Stimulated activated CD8-positive, alpha-beta memory T cell treated with anti-CD3 and anti-CD28 coated beads, Interleukin-4, amount 100 ng/mL, for 1 hour (primary cell): Measurements from ENCODE around the gene FLT3.
"Not testable (repeated sequence)": the region's sequence is repeated elsewhere in the genome, so short reads cannot be mapped to it uniquely, and the experiment has no call there.

Experiments used
- DNase-seq, 2 donors: peaks; one replicate each; pipeline ENCODE4 v3.0.0-alpha.2; 2020; ENCODE audit warnings: low read depth in 2 of 2, low spot score in 1 of 2

FLT3 gene

GRCh38 chr13:27973961-27974662 is 126.3 kb downstream of the FLT3 start:
- DNase-seq = no peak

GRCh38 chr13:27973291-27973690 is 127.1 kb downstream of the FLT3 start:
- DNase-seq = no peak

- no peak for DNase-seq
These were observed 127.9 kb downstream of the FLT3 start for GRCh38 chr13:27972478-27972820.

- no peak for DNase-seq
These were observed 128.4 kb downstream of the FLT3 start for GRCh38 chr13:27971776-27972477.

- DNase-seq = no peak
These were observed 129.1 kb downstream of the FLT3 start for GRCh38 chr13:27971236-27971645.

- no peak for DNase-seq
These were observed 129.8 kb downstream of the FLT3 start for GRCh38 chr13:27970382-27971235.

GRCh38 chr13:27969866-27970229 is 130.5 kb downstream of the FLT3 start:
- no peak for DNase-seq

GRCh38 chr13:27969082-27969865 is 131.1 kb downstream of the FLT3 start, which contains the start of gene CDX2:
TSS of gene CDX2 (minus strand) at chr13:27969315. CDS start at chr13:27969006, 309 bp downstream.
- no peak for DNase-seq

GRCh38 chr13:27968316-27969081 is 131.9 kb downstream of the FLT3 start:
- no peak for DNase-seq

- DNase-seq = no peak
These were observed 132.6 kb downstream of the FLT3 start for GRCh38 chr13:27967736-27968315.

GRCh38 chr13:27967203-27967735 is 133.1 kb downstream of the FLT3 start:
- no peak for DNase-seq

GRCh38 chr13:27966641-27967202 is 133.7 kb downstream of the FLT3 start:
- DNase-seq = no peak

GRCh38 chr13:27965740-27966640 is 134.4 kb downstream of the FLT3 start:
- no peak for DNase-seq

- no peak for DNase-seq
These were observed 135.0 kb downstream of the FLT3 start for GRCh38 chr13:27965343-27965739.

- no peak for DNase-seq
These were observed 135.5 kb downstream of the FLT3 start for GRCh38 chr13:27964741-27965323.

GRCh38 chr13:27964206-27964605 is 136.2 kb downstream of the FLT3 start:
- not testable (repeated sequence) for DNase-seq

GRCh38 chr13:27963491-27963890 is 136.9 kb downstream of the FLT3 start:
- no peak for DNase-seq

- no peak for DNase-seq
These were observed 137.4 kb downstream of the FLT3 start for GRCh38 chr13:27962982-27963381.
